Measurements from ENCODE around the gene RIPK3. TPM values are rescaled to one million over a fixed set of nuclear protein-coding genes. Genes with fewer than 3 reads are reported as not detected.

The RIPK3 gene
- total and polyA plus RNA-seq, 9 donors: 0.61 to 3.2 (median 1.5) TPM

DNA sequence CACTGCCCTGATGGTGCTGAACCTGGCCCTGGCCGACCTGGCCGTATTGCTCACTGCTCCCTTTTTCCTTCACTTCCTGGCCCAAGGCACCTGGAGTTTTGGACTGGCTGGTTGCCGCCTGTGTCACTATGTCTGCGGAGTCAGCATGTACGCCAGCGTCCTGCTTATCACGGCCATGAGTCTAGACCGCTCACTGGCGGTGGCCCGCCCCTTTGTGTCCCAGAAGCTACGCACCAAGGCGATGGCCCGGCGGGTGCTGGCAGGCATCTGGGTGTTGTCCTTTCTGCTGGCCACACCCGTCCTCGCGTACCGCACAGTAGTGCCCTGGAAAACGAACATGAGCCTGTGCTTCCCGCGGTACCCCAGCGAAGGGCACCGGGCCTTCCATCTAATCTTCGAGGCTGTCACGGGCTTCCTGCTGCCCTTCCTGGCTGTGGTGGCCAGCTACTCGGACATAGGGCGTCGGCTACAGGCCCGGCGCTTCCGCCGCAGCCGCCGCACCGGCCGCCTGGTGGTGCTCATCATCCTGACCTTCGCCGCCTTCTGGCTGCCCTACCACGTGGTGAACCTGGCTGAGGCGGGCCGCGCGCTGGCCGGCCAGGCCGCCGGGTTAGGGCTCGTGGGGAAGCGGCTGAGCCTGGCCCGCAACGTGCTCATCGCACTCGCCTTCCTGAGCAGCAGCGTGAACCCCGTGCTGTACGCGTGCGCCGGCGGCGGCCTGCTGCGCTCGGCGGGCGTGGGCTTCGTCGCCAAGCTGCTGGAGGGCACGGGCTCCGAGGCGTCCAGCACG lies 23.8 kb downstream of the RIPK3 start:
- Histone ChIP-seq H3K4me3 (no peak overlapping the region), H3K27me3 (no peaks in the 10 kb centered on the region), H3K4me1 (ENCODE audit: insufficient read depth) (peaks cover 10% of the 10 kb centered on the region), H3K36me3 (no peaks in the 10 kb centered on the region), H3K27ac (no peak overlapping the region), H3K9me3 (no peaks in the 10 kb centered on the region)
- DNase-seq: peak; percentile 55 to 75 (median 62)
- 30 to 59% (median 53%) methylated on average over 50 to 70 of the region's 70 CpGs for WGBS, 3 donors
- TF ChIP-seq, protein P1, sequence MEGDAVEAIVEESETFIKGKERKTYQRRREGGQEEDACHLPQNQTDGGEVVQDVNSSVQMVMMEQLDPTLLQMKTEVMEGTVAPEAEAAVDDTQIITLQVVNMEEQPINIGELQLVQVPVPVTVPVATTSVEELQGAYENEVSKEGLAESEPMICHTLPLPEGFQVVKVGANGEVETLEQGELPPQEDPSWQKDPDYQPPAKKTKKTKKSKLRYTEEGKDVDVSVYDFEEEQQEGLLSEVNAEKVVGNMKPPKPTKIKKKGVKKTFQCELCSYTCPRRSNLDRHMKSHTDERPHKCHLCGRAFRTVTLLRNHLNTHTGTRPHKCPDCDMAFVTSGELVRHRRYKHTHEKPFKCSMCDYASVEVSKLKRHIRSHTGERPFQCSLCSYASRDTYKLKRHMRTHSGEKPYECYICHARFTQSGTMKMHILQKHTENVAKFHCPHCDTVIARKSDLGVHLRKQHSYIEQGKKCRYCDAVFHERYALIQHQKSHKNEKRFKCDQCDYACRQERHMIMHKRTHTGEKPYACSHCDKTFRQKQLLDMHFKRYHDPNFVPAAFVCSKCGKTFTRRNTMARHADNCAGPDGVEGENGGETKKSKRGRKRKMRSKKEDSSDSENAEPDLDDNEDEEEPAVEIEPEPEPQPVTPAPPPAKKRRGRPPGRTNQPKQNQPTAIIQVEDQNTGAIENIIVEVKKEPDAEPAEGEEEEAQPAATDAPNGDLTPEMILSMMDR (IDR thresholded peaks at IDR 0.05): peak in 2 of 3 donors; percentile 14 to 32
- no peak for TF ChIP-seq POLR2A (IDR thresholded peaks at IDR 0.05)
- intact Hi-C loops (cut with DNase I): no loop called here

DNA sequence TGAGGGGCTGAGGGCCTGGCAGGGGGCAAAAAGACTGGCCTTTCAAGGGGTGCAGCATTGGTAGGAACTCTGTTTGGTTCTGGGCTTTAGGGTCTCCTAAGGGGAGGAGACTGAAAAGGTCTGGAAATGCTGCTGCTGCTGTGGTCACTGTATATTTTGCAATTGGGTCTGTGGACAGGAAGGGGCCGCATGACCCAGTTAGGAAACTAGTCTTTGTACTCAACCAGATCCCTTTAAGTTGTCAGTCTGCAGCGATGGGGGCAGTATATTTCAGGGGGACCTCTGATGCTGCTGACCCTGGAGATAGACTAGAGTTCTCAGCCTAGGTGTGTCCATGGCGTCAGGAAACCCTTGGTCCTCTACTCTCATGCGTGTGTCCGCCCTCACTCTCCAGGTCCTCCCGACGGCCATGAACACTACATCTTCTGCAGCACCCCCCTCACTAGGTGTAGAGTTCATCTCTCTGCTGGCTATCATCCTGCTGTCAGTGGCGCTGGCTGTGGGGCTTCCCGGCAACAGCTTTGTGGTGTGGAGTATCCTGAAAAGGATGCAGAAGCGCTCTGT lies 24.5 kb downstream of the RIPK3 start:
- no peaks in the 10 kb centered on the region for H3K36me3 ChIP-seq
- no peak for DNase-seq
- intact Hi-C loops (cut with DNase I): no loop called here
- H3K9me3 ChIP-seq: no peaks in the 10 kb centered on the region
- TF ChIP-seq, protein P1 (IDR thresholded peaks at IDR 0.05): no peak
- TF ChIP-seq POLR2A (IDR thresholded peaks at IDR 0.05): no peak
- no peak for TF ChIP-seq EP300 (IDR thresholded peaks at IDR 0.05)
- H3K27me3 ChIP-seq: no peaks in the 10 kb centered on the region
- H3K4me1 ChIP-seq (ENCODE audit: insufficient read depth): peaks cover 12% of the 10 kb centered on the region
- no peak overlapping the region for H3K4me3 ChIP-seq
- WGBS, 3 donors: 80 to 87% (median 84%) methylated on average over 10 of the region's 10 CpGs
- H3K27ac ChIP-seq: no peak overlapping the region

DNA sequence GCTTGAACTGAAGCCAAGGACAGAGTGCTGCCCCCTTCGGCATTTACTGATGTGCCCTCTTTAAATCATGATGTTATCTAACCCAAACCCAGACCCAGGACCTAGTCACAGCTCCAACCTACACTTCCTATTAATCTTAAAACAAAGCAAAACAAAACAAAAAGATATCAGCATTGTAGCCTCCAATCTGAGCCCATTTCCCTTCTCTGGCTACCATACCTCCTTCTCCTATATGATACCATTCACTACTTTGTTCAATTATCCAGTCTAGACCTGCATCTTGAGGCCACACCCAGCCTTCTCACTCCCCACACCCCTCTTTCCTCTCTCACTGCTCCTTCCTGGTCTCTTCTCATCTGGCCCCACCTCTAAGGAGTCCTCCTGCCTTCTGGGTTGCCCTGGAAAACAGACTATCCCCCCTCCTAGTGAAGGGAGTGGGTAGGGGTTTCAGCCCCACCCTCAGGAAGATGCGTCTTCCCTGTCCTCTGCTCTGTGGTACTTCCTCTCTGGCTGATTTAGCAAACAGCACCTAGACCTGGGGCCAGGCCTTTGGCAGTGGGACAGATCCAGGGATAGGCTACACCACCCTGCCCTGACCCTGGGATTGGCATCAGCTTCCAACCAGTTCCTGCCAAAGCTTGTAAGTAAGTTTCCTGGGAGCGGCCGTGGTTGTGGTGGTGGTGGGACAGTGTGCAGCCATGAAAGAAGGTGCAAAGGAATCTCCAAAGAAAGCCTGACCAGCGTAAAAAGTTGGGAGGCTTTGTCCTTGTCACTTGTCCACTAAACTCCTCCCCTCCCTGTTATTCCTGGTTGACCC lies 25.2 kb downstream of the RIPK3 start:
- no peak overlapping the region for H3K4me3 ChIP-seq
- no peak overlapping the region for H3K27ac ChIP-seq
- intact Hi-C loops (cut with DNase I): loop anchor here in 1 of 4 donors (5.0 kb wide), 1 partner anchor 72 kb away; the partner anchor contains the start of gene TINF2
- TF ChIP-seq, protein P1 (IDR thresholded peaks at IDR 0.05): no peak
- no peak for TF ChIP-seq EP300 (IDR thresholded peaks at IDR 0.05)
- no peak for TF ChIP-seq POLR2A (IDR thresholded peaks at IDR 0.05)
- no peak for DNase-seq
- H3K4me1 ChIP-seq (ENCODE audit: insufficient read depth): peaks cover 17% of the 10 kb centered on the region
- H3K9me3 ChIP-seq: no peaks in the 10 kb centered on the region
- no peaks in the 10 kb centered on the region for H3K36me3 ChIP-seq
- 73 to 81% (median 78%) methylated on average over 5 of the region's 5 CpGs for WGBS, 3 donors
- H3K27me3 ChIP-seq: no peaks in the 10 kb centered on the region

DNA sequence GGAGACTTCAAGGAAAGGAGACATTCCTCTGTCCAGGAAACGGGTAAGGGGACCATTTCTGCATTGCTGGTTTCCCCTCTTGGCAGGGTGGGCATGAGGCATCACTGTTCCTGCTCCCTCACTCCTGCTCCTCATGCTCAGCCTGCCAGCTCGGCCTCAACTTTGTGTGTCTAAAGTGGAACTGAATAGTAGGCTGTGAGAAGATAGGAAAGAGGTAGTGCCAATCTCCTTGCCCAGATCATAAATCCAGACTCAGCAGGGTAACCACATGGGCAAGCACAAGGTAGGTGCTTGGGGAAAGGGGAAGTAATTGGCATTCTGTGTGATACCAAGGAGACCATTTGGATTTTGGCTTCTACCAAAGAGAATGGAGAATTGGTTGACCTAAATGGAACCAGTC lies 25.9 kb downstream of the RIPK3 start:
- H3K4me1 ChIP-seq (ENCODE audit: insufficient read depth): peaks cover 18% of the 10 kb centered on the region
- TF ChIP-seq POLR2A (IDR thresholded peaks at IDR 0.05) (no peak), EP300 (IDR thresholded peaks at IDR 0.05) (no peak)
- TF ChIP-seq, protein P1 (IDR thresholded peaks at IDR 0.05): no peak
- intact Hi-C loops (cut with DNase I): loop anchor here in 1 of 4 donors (5.0 kb wide), 1 partner anchor 72 kb away; the partner anchor contains the start of gene TINF2
- no peak overlapping the region for H3K4me3 ChIP-seq
- no peaks in the 10 kb centered on the region for H3K9me3 ChIP-seq
- WGBS, 3 donors: 86 to 88% (median 86%) methylated on average over 2 of the region's 2 CpGs
- no peaks in the 10 kb centered on the region for H3K36me3 ChIP-seq
- DNase-seq: no peak
- H3K27me3 ChIP-seq: no peaks in the 10 kb centered on the region
- no peak overlapping the region for H3K27ac ChIP-seq

Measured in ovary (tissue), 9 donors.